ENCODE data around the gene EPOP. TPM values are rescaled to one million over a fixed set of nuclear protein-coding genes. Genes with fewer than 3 reads are reported as not detected.
A peak's percentile ranks its signal among the peaks of the same experiment; 100 is the strongest.

EPOP gene
- total RNA-seq, 1 donor from 2014 or later = 4.2 TPM

GRCh38 chr17:38674014-38674748 is 576 bp downstream of the EPOP start:
- no peak for DNase-seq (ENCODE audit: low read depth, low spot score)

- no peak for DNase-seq (ENCODE audit: low read depth, low spot score)
Measured at GRCh38 chr17:38673707-38674013, 1.1 kb downstream of the EPOP start.

GRCh38 chr17:38672788-38673706 is 1.7 kb downstream of the EPOP start:
- DNase-seq (ENCODE audit: low read depth, low spot score) = no peak

- DNase-seq (ENCODE audit: low read depth, low spot score) = no peak
Measured at GRCh38 chr17:38671939-38672720, 2.6 kb downstream of the EPOP start.

- no peak for DNase-seq (ENCODE audit: low read depth, low spot score)
Measured at GRCh38 chr17:38669520-38669919, 5.2 kb downstream of the EPOP start.

- no peak for DNase-seq (ENCODE audit: low read depth, low spot score)
Measured at GRCh38 chr17:38667787-38668122, 7.0 kb downstream of the EPOP start.

GRCh38 chr17:38667099-38667786 is 7.5 kb downstream of the EPOP start:
- peak; percentile 44 for DNase-seq (ENCODE audit: low read depth, low spot score)

GRCh38 chr17:38663964-38664644 is 10.7 kb downstream of the EPOP start:
- no peak for DNase-seq (ENCODE audit: low read depth, low spot score)

- DNase-seq (ENCODE audit: low read depth, low spot score) = no peak
Measured at GRCh38 chr17:38663125-38663751, 11.5 kb downstream of the EPOP start.

- no peak for DNase-seq (ENCODE audit: low read depth, low spot score)
Measured at GRCh38 chr17:38660097-38661025, 14.4 kb downstream of the EPOP start.

- no peak for DNase-seq (ENCODE audit: low read depth, low spot score)
Measured at GRCh38 chr17:38659415-38659814, 15.3 kb downstream of the EPOP start.

GRCh38 chr17:38658741-38659345 is 15.9 kb downstream of the EPOP start:
- DNase-seq (ENCODE audit: low read depth, low spot score) = no peak

GRCh38 chr17:38657824-38658740 is 16.7 kb downstream of the EPOP start:
- DNase-seq (ENCODE audit: low read depth, low spot score) = no peak

GRCh38 chr17:38656959-38657823 is 17.6 kb downstream of the EPOP start:
- DNase-seq (ENCODE audit: low read depth, low spot score) = no peak

GRCh38 chr17:38654411-38655398 is 20.1 kb downstream of the EPOP start:
- no peak for DNase-seq (ENCODE audit: low read depth, low spot score)

- no peak for DNase-seq (ENCODE audit: low read depth, low spot score)
Measured at GRCh38 chr17:38653679-38654078, 21.1 kb downstream of the EPOP start.
